PC-3 (cell line): ENCODE data around the gene TIMM17B. TPM values are rescaled to one million over a fixed set of nuclear protein-coding genes. Genes with fewer than 3 reads are reported as not detected.

ENCODE experiments used
- ATAC-seq: fragments of 200-7000 bp; cut with Tn5 transposase; 2 replicates; pipeline ENCODE4 v1.9.1; 2020; ENCODE audit warnings: mild to moderate bottlenecking, moderate library complexity
- BruUV-seq: library from RNA; stranded (reverse); fragments of 400-500 nt; replicated peaks from 2 replicates; lab custom pipeline; 2021; lab: Mats Ljungman, UMichigan
- CTCF ChIA-PET: fragments of 300-600 bp; sonication (Branson Sonifier 250); formaldehyde crosslinking; loops from one replicate; lab custom pipeline; 2022; ENCODE audit warnings: antibody characterized with exemption; lab: Charles Lee
- POLR2A ChIA-PET: fragments of 300-600 bp; sonication (Branson Sonifier 250); formaldehyde crosslinking; loops from one replicate; lab custom pipeline; 2022; ENCODE audit warnings: antibody characterized with exemption; ENCODE audit not compliant: unreplicated experiment; lab: Charles Lee
- DNase-seq: peaks from one replicate; pipeline ENCODE4 v3.0.0-alpha.2; 2015
- H2AFZ ChIP-seq: fragments of 300-600 bp; sonication (generic); 2 replicates; pipeline ENCODE4 v1.6.0; 2016; ENCODE audit warnings: antibody characterized with exemption, low read length
- H3F3A ChIP-seq: fragments of 300-600 bp; sonication (generic); one replicate; pipeline ENCODE4 v1.6.0; 2017; ENCODE audit warnings: antibody characterized with exemption, low read length, control low read depth, mild to moderate bottlenecking; ENCODE audit not compliant: unreplicated experiment
- H3K27ac ChIP-seq: fragments of 300-600 bp; sonication (generic); 2 replicates; pipeline ENCODE4 v1.5.1; 2016; ENCODE audit warnings: mild to moderate bottlenecking, low read length
- H3K27me3 ChIP-seq: fragments of 300-600 bp; sonication (generic); 2 replicates; pipeline ENCODE4 v1.6.1; 2016; ENCODE audit warnings: low read length, mixed read lengths
- H3K36me3 ChIP-seq: fragments of 300-600 bp; sonication (generic); 2 replicates; pipeline ENCODE4 v1.6.1; 2016; ENCODE audit warnings: low read depth, mixed run types, low read length, mixed read lengths
- H3K4me1 ChIP-seq: fragments of 300-600 bp; sonication (generic); 2 replicates; pipeline ENCODE4 v1.5.1; 2016; ENCODE audit warnings: low read length; ENCODE audit not compliant: insufficient read depth
- H3K4me2 ChIP-seq: fragments of 300-600 bp; sonication (generic); 2 replicates; pipeline ENCODE4 v1.6.0; 2016; ENCODE audit warnings: low read length
- H3K4me3 ChIP-seq: fragments of 300-600 bp; sonication (generic); 2 replicates; pipeline ENCODE4 v1.5.1; 2016; ENCODE audit warnings: mild to moderate bottlenecking, low read length, mixed read lengths
- H3K79me2 ChIP-seq: fragments of 300-600 bp; sonication (generic); 2 replicates; pipeline ENCODE4 v1.6.1; 2017; ENCODE audit warnings: low read length, mixed read lengths
- H3K9ac ChIP-seq: fragments of 300-600 bp; sonication (generic); 2 replicates; pipeline ENCODE4 v1.6.0; 2016; ENCODE audit warnings: mild to moderate bottlenecking, low read length
- H3K9me2 ChIP-seq: fragments of 300-600 bp; sonication (generic); replicated peaks from 2 replicates; pipeline ENCODE4 v1.6.1; 2016; ENCODE audit warnings: mixed run types, low read length, mixed read lengths
- H3K9me3 ChIP-seq: fragments of 300-600 bp; sonication (generic); 2 replicates; pipeline ENCODE4 v1.6.1; 2016; ENCODE audit warnings: low read length, mixed read lengths
- H4K20me1 ChIP-seq: fragments of 300-600 bp; sonication (generic); 2 replicates; pipeline ENCODE4 v1.6.1; 2016; ENCODE audit warnings: low read length, mixed read lengths
- CTCF ChIP-seq: fragments of 300-600 bp; sonication (generic); conservative IDR thresholded peaks from 2 replicates; pipeline ENCODE4 v1.5.1; 2017; ENCODE audit warnings: antibody characterized with exemption, low read depth, mild to moderate bottlenecking, low read length
- EZH2 ChIP-seq: fragments of 300-600 bp; sonication (generic); IDR thresholded peaks from one replicate; pipeline ENCODE4 v1.6.1; 2017; ENCODE audit warnings: antibody characterized with exemption, mild to moderate bottlenecking, low read length; ENCODE audit not compliant: unreplicated experiment
- EZH2phosphoT487 ChIP-seq: fragments of 300-600 bp; sonication (generic); IDR thresholded peaks from 2 replicates; pipeline ENCODE4 v1.6.1; 2018; ENCODE audit warnings: mild to moderate bottlenecking, antibody characterized with exemption, low read length, borderline replicate concordance
- intact Hi-C: fragments of 100-400 bp; cut with micrococcal nuclease; formaldehyde crosslinking; loops from 2 replicates; pipeline ENCODE4 v1.9.0; 2023
- total RNA-seq: library from RNA; depleted of rRNA; stranded (reverse); fragments of >200 nt; gene quantifications from 2 replicates; pipeline ENCODE4 v1.2.3, GENCODE V29; 2014

Gene TIMM17B
- total RNA-seq, 1 experiment from 2014 or later = 101 TPM

- H3K27me3 ChIP-seq = no peaks in the 10 kb centered on the region
- TF ChIP-seq EZH2 = no peak
- TF ChIP-seq CTCF = no peak
- TF ChIP-seq EZH2phosphoT487 = no peak
- H3F3A ChIP-seq = no peaks in the 10 kb centered on the region
- no peaks in the 10 kb centered on the region for H4K20me1 ChIP-seq
- BruUV-seq = no TSS peak
- ATAC-seq (no peak), DNase-seq (no peak)
- no peak overlapping the region for H3K9ac ChIP-seq
- no peaks in the 10 kb centered on the region for H3K4me1 ChIP-seq
- H3K4me3 ChIP-seq = no peak overlapping the region
- ChIA-PET CTCF (no interaction called here), POLR2A (no interaction called here)
- intact Hi-C loops = no loop called here
- H3K79me2 ChIP-seq = peaks cover 17% of the 10 kb centered on the region
- no peaks in the 10 kb centered on the region for H3K9me2 ChIP-seq
- H3K4me2 ChIP-seq = no peak overlapping the region
- H3K9me3 ChIP-seq = no peaks in the 10 kb centered on the region
- no peak overlapping the region for H2AFZ ChIP-seq
- H3K36me3 ChIP-seq = no peaks in the 10 kb centered on the region; the same call in 1 of the 2 replicates
- no peak overlapping the region for H3K27ac ChIP-seq
These were observed 45.3 kb upstream of the TIMM17B start for GRCh38 chrX:48942895-48943294.

GRCh38 chrX:48940404-48940955 is 42.9 kb upstream of the TIMM17B start:
- H3K4me2 ChIP-seq = no peak overlapping the region
- no TSS peak for BruUV-seq
- no peaks in the 10 kb centered on the region for H3K27me3 ChIP-seq
- no peaks in the 10 kb centered on the region for H3K9me3 ChIP-seq
- H3F3A ChIP-seq = no peaks in the 10 kb centered on the region
- no peaks in the 10 kb centered on the region for H3K4me1 ChIP-seq
- no peaks in the 10 kb centered on the region for H4K20me1 ChIP-seq
- H3K9ac ChIP-seq = no peak overlapping the region
- POLR2A ChIA-PET = no interaction called here
- intact Hi-C loops = no loop called here
- H3K9me2 ChIP-seq = no peaks in the 10 kb centered on the region
- no peak for DNase-seq
- no peak for TF ChIP-seq EZH2
- TF ChIP-seq CTCF = no peak
- CTCF ChIA-PET = no interaction called here
- peaks cover 7% of the 10 kb centered on the region for H3K79me2 ChIP-seq
- H3K27ac ChIP-seq = no peak overlapping the region
- H3K4me3 ChIP-seq = no peak overlapping the region
- no peak for ATAC-seq
- H3K36me3 ChIP-seq = no peaks in the 10 kb centered on the region; the same call in 1 of the 2 replicates
- H2AFZ ChIP-seq = no peak overlapping the region

GRCh38 chrX:48939524-48940228 is 42.1 kb upstream of the TIMM17B start:
- ChIA-PET CTCF (no interaction called here), POLR2A (no interaction called here)
- TF ChIP-seq CTCF (no peak), EZH2 (no peak), EZH2phosphoT487 (no peak)
- H3K27ac ChIP-seq = no peak overlapping the region
- no peaks in the 10 kb centered on the region for H3K9me2 ChIP-seq
- H3K9ac ChIP-seq = no peak overlapping the region
- ATAC-seq (no peak), DNase-seq (no peak)
- no peaks in the 10 kb centered on the region for H3K27me3 ChIP-seq
- H3K36me3 ChIP-seq = peaks cover 7% of the 10 kb centered on the region
- no TSS peak for BruUV-seq
- no peak overlapping the region for H3K4me2 ChIP-seq
- peaks cover 5% of the 10 kb centered on the region for H3K79me2 ChIP-seq
- H3F3A ChIP-seq = no peaks in the 10 kb centered on the region
- no peak overlapping the region for H2AFZ ChIP-seq
- no peaks in the 10 kb centered on the region for H3K9me3 ChIP-seq
- H3K4me1 ChIP-seq = no peaks in the 10 kb centered on the region
- H3K4me3 ChIP-seq = no peak overlapping the region
- H4K20me1 ChIP-seq = no peaks in the 10 kb centered on the region
- intact Hi-C loops = no loop called here
